ENCODE measurements around the gene ERICH3. TPM values are rescaled to one million over a fixed set of nuclear protein-coding genes. Genes with fewer than 3 reads are reported as not detected.

ERICH3 gene
- total and polyA plus RNA-seq, 9 of the 15 experiments (the other 6 are each of a cell fraction or from before 2014, with no cell fraction given), result not detected

DNA sequence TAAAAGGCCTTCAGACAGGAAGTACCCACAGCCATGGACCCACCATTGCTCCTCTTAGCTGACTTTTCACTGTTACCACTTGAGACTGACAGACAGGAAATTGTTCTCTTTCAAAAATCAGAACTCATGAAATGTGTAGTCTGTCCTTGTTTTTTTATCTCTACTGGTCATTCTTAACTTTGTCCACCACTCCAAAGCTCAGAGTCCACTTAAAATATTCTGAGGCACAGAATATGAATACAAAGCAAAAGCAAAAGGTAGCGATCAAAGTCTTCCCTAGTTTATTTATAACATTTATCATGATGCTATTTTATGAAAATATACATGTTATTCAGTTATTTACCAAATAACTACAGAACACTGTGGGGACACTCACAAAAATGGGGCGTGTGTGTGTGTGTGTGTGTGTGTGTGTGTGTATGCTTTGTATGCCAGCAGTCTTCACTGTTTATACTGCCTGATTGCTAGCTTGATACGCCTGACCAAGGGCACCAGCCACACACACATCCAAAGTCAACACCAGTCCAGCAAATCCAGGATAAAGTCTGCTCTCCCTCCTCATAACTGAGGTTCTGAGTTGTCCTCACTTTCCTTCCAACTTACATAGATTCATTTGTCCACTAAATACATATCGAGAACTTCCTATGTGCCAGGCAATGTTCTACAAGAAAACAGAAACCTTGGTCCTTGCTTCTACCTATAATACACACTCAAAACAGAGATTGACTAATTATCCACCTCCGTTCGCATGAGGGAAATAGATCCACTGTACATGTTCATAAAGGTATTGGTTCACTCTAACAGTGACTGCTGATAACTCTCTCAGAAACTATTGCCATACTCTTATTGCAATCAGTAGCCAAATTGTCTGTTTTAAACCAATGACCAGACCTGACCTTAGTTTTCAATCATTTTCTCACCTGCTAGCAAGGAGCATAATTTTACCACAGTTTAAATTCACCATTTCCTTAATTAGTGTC is 79.4 kb downstream of the ERICH3 start:
- in situ Hi-C loops (cut with MboI), result no loop called here
- CTCF ChIA-PET (ENCODE audit: low intra/inter-chr PET ratio), result no interaction called here

More for the DNA sequence above, 79.4 kb downstream of the ERICH3 start:
- Histone ChIP-seq H3K9me1 (ENCODE audit: control insufficient read depth, insufficient read depth, low read length) (no peaks in the 10 kb centered on the region), H3K27me3 (ENCODE audit: control insufficient read depth in 2 of 2, insufficient read depth in 2 of 2, low read length in 2 of 2) (no peaks in the 10 kb centered on the region), H4K20me1 (replicated peaks; ENCODE audit: control insufficient read depth, insufficient read depth, low read length) (no peaks in the 10 kb centered on the region), H3K4me3 (no peak overlapping the region), H3K9me3 (replicated peaks; ENCODE audit: control insufficient read depth, insufficient read depth, low read depth, low read length) (no peaks in the 10 kb centered on the region), H3K4me2 (ENCODE audit: insufficient read depth, low read length) (no peak overlapping the region), H3K36me3 (ENCODE audit: control insufficient read depth, insufficient read depth, low read length) (no peaks in the 10 kb centered on the region), H3K79me2 (ENCODE audit: control insufficient read depth, insufficient read depth, low read length) (no peaks in the 10 kb centered on the region), H3K27ac (ENCODE audit: extremely low read depth, low read depth, low read length) (no peak overlapping the region), H3K9ac (ENCODE audit: insufficient read depth in 1 of 2, low read depth in 2 of 2, low read length in 2 of 2) (no peak overlapping the region), H2AFZ (ENCODE audit: low read depth, low read length) (no peak overlapping the region), H3K4me1 (replicated peaks in 1 of 2; ENCODE audit: control insufficient read depth in 2 of 2, insufficient read depth in 2 of 2, low read length in 2 of 2) (no peaks in the 10 kb centered on the region)
- POLR2A ChIA-PET, result no interaction called here
- DNase-seq (ENCODE audit: extremely low read depth in 1 of 4, low spot score in 3 of 4) (no peak), ATAC-seq (no peak), FAIRE-seq (no peak)
- no TSS peak for BruUV-seq (replicated peaks)
- no peak for TF ChIP-seq POLR2A (conservative IDR thresholded peaks at IDR 0.05)
- TF ChIP-seq CHD1 (IDR thresholded peaks at IDR 0.05; ENCODE audit: low read length), result no peak
- TF ChIP-seq MED1 (CRISPR knock-in tag; IDR thresholded peaks at IDR 0.05; ENCODE audit: borderline replicate concordance), result no peak
- no peak for TF ChIP-seq JUNB (CRISPR knock-in tag; conservative IDR thresholded peaks at IDR 0.05)
- TF ChIP-seq, protein P1, sequence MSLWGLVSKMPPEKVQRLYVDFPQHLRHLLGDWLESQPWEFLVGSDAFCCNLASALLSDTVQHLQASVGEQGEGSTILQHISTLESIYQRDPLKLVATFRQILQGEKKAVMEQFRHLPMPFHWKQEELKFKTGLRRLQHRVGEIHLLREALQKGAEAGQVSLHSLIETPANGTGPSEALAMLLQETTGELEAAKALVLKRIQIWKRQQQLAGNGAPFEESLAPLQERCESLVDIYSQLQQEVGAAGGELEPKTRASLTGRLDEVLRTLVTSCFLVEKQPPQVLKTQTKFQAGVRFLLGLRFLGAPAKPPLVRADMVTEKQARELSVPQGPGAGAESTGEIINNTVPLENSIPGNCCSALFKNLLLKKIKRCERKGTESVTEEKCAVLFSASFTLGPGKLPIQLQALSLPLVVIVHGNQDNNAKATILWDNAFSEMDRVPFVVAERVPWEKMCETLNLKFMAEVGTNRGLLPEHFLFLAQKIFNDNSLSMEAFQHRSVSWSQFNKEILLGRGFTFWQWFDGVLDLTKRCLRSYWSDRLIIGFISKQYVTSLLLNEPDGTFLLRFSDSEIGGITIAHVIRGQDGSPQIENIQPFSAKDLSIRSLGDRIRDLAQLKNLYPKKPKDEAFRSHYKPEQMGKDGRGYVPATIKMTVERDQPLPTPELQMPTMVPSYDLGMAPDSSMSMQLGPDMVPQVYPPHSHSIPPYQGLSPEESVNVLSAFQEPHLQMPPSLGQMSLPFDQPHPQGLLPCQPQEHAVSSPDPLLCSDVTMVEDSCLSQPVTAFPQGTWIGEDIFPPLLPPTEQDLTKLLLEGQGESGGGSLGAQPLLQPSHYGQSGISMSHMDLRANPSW (CRISPR knock-in tag; IDR thresholded peaks at IDR 0.05), result no peak
- no peak for TF ChIP-seq HMG20B (CRISPR knock-in tag; IDR thresholded peaks at IDR 0.05)
- no peak for TF ChIP-seq MBD2 (IDR thresholded peaks at IDR 0.05; ENCODE audit: borderline replicate concordance, low read depth)
- TF ChIP-seq GTF3C2 (IDR thresholded peaks at IDR 0.05; ENCODE audit: borderline replicate concordance, extremely low read depth, insufficient read length), result no peak
- intact Hi-C loops (cut with micrococcal nuclease), result no loop called here
- WGBS (ENCODE audit: insufficient coverage, low coverage, missing lambda C conversion rate), result under 1% methylated on average over 6 of the region's 6 CpGs
